NT2/D1 (cell line): Measurements from ENCODE around the gene PARD3.

Experiments used
- SUZ12 ChIP-seq: IDR thresholded peaks from 2 replicates; pipeline ENCODE4 v1.6.1; 2011; ENCODE audit not compliant: insufficient read length, insufficient read depth; ENCODE audit errors: extremely low read depth
- YY1 ChIP-seq: IDR thresholded peaks from 2 replicates; pipeline ENCODE4 v1.6.1; 2011; ENCODE audit not compliant: insufficient read length, insufficient read depth
- ZNF274 ChIP-seq: IDR thresholded peaks from 2 replicates; pipeline ENCODE4 v1.6.1; 2011; ENCODE audit warnings: mild to moderate bottlenecking, low read depth, low read length

GRCh38 chr10:34593374-34593890 lies 221.7 kb downstream of the PARD3 start:
- TF ChIP-seq ZNF274 (no peak), SUZ12 (no peak), YY1 (no peak)
